Forelimb muscle (tissue), 1 donor: ENCODE results near the gene VWA1. TPM values are rescaled to one million over a fixed set of nuclear protein-coding genes. Genes with fewer than 3 reads are reported as not detected.
"Not testable (repeated sequence)": the region's sequence is repeated elsewhere in the genome, so short reads cannot be mapped to it uniquely, and the experiment has no call there.

ENCODE experiments used
- DNase-seq: peaks from one replicate; pipeline ENCODE4 v3.0.0-alpha.2; 2013; ENCODE audit warnings: low read depth
- polyA plus RNA-seq: library from polyadenylated mRNA; unstranded; fragments of 120-200 nt; gene quantifications from one replicate; pipeline ENCODE4 v1.2.1, GENCODE V29; 2013; ENCODE audit not compliant: insufficient read length

VWA1 gene
- polyA plus RNA-seq, 1 donor: 56.6 TPM

DNA sequence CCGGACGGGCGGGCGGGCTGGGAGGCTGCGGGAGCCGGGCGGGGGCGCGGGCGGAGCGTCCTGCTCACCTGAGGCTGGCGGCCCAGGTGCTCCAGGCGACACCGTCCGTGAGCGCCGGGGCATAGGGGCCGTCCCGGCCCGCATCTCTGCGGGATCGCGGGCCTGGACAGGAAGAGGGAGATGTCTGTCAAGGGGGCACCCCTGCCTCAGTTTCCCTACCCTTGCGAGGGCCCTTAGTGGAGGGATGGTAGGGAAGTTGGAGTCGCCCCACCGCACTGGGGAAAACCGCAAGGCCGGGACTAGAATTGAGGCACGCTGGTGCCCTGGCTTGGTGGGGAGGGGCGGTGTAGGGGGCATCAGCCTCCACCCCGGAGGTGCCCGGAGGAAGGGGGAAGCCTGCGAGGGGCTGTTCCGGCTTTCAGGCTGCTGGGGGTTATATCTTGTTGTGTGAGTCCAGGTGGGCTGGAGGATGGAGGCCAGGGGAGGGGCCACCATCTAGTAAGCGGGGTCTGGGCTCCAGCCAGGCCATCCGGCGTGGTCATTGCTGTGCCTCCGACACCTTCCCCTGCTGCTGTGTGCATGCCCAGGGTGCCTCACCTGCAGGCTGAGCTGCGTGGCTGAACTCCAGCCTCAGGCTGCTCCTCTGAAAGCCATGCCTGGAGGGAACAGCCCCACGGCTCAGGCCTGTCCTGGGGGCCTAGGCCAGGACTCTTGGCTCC, 580 bp downstream of the VWA1 start:
- DNase-seq: no peak

- DNase-seq: no peak
Observed at GRCh38 chr1:1436630-1437032, 1.1 kb downstream of the VWA1 start.

DNA sequence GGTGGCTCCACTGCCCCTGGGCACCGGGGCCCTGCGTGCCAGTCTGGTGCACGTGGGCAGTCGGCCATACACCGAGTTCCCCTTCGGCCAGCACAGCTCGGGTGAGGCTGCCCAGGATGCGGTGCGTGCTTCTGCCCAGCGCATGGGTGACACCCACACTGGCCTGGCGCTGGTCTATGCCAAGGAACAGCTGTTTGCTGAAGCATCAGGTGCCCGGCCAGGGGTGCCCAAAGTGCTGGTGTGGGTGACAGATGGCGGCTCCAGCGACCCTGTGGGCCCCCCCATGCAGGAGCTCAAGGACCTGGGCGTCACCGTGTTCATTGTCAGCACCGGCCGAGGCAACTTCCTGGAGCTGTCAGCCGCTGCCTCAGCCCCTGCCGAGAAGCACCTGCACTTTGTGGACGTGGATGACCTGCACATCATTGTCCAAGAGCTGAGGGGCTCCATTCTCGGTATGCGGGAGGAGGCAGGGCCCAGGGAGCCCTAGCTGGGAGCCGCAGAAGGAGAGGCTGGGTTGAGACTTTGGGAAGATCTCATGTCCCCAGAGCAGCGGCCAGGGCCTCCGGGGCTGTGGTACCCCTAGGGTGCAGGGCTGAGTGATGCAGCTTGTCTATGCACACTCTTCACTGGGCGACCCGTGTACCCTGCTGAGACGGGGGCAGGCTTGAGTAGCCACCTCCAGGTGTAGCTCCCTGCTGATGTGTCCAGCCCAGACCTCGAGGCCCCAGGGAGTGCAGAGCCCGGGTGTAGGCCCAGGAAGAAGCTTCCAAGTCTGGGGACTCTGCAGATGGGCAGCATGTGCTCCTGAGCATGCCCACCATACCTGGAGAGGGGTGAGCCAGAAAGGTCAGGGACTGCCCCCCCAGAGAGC, 1.8 kb downstream of the VWA1 start:
- no peak for DNase-seq

DNA sequence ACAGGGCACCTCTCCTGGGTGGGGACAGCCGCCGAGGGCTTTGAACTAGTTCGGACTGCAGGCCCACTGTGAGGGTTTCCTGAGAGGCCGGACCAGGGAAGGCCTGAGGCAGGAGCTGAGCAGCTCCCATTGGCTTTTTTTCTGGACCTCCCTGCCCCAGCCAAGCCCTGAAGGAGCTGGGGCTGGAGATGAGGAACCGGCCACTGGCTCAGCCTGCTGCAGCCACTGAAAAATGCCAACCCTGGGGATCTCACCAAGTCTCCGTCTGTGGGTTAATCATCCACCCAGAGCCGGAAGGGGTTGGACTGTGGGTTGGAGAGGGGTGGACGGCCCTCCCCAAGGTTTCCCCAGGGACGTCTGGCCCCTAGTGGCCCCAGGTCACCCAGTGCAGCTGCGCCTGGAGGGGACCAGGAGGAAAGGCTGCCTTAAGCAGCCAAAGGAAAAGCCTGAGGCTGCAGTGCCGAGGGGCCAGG, 2.5 kb downstream of the VWA1 start:
- no peak for DNase-seq

GRCh38 chr1:1438531-1439381, 3.3 kb downstream of the VWA1 start:
- no peak for DNase-seq

DNA sequence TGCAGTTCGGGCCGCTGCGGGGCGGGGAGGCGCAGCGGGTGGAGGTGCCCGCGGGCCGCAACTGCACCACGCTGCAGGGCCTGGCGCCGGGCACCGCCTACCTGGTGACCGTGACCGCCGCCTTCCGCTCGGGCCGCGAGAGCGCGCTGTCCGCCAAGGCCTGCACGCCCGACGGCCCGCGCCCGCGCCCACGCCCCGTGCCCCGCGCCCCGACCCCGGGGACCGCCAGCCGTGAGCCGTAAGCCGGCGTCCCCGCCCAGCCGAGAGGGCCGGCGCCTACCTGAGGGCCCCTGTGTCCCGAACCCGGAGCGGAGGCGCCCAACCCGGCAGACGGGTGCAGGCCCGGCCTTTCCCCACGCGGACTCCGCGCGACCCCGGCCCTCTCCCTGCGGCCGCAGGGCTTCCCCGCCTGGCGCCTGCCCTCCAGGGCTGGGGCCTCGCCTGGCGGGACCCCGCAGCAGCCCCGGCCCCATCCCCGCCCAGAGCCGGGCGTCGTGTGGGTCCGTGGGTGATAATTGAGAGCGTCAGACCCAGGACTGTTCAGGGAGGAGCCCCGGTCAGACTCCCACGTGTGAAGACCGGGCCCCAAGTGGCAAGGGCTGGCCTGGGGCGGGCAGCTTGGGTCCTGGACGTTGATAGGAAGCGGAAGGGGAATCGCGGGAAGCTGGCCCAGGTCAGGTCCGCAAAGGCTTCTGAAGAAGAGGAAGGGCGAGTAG, 4.2 kb downstream of the VWA1 start:
- DNase-seq: no peak

GRCh38 chr1:1440262-1441001, 4.9 kb downstream of the VWA1 start:
- DNase-seq: no peak

- no peak for DNase-seq
Observed at GRCh38 chr1:1441002-1441888, 5.8 kb downstream of the VWA1 start.

DNA sequence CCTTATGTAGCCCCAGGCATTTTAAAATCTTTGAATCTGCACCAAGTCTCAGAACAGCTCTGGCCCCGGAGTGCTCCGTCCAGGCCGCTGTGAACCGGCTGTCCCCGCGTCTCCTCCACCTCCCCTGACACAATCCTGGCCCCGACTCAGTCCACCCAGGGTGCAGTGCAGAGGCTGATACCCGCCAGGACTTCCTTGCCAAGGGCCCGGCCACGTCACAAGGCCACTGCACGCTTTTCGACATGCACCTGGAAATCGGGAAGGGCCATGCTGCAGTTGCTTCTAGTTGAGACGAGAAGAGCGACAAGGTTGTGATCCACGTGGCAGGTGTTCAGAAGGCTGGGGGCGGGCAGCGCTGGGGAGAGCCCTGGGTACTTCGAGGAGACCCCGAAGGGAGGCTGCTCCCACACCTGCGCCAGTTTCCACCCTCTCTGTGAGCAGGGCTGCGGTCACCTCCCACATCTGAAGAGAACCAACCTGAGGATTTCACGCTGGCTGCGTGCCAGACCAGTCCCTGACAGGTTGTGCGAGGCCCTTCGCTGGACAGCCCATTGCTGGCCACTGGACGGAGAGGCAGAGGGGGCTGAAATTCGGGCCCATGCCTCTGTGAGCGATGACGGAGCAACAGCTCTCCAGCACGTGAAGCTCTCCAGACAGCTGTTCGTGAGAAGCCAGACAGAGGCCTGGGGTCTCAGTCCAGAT, 6.7 kb downstream of the VWA1 start:
- DNase-seq: no peak

DNA sequence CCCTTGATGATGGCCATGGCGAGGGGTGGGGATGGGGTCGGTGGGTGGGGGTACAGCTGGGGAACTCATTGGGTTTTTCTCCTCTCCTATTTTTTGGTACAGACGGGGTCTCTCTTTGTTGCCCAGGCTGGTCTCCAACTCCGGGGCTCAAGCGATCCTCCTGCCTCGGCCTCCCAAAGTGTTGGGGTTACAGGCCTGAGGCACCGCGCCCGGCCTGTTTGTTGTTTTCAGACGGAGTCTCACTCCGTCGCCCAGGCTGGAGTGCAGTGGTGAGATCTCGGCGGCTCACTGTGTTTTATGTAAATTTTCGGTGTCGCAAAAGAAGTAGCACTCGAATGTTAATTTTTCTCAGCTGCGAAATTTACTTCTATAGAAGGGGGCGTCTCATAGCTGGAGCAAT, 11.1 kb downstream of the VWA1 start:
- not testable (repeated sequence) for DNase-seq

GRCh38 chr1:1449099-1449739, 13.7 kb downstream of the VWA1 start, which contains the start of gene ATAD3C:
TSS of gene ATAD3C (plus strand) at chr1:1449689. CDS start at chr1:1450684, 995 bp downstream.
- no peak for DNase-seq

GRCh38 chr1:1450616-1451015, 15.1 kb downstream of the VWA1 start:
- DNase-seq: not testable (repeated sequence)

DNA sequence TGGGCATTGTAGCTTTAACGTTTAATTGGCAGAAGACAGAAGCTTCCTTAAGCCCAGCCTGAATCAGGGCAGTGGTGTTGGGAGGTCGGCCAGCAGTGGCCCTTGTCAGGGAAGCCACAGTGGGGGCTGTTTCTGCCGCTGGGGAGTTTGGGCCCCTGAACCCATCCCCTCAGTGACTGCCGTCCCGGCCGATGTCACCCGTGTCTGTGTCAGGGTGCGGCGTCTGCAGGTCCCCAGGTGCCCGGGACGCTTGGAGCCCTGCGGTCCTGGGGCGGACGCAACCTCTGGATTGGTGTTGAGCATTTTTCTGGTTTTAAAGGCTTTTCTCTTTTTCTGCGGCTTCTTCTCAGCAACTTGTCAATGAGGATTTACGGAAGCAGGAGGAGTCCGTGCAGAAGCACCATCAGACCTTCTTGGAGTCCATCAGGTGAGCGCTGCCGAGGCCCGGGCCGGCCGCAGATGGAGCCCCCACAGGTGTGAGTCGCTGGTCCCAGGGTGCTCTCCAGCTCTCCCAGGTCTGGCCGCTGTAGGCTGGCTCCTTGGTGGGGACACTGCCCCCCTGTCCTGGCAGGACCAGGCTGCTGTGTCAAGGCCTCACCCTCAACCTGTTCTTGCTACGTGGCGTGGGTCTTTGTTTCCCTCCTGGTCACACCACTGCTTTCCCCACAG, 16.3 kb downstream of the VWA1 start:
- DNase-seq: no peak

DNA sequence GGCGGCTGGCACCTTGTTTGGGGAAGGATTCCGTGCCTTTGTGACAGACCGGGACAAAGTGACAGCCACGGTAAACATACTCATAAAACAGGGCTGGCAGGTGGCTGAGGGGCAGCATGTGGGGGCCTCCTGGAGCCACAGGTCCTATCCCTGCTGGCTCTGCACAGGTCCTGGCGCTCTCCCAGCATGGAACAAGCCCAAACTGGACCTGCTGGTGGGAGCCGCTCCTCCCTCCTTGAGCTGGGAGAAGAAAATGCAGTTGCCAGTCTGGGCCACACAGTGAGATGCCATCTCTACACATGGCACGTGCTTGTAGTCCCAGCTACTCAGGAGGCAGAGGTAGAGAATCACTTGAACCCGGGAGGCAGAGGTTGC, 16.9 kb downstream of the VWA1 start:
- not testable (repeated sequence) for DNase-seq

DNA sequence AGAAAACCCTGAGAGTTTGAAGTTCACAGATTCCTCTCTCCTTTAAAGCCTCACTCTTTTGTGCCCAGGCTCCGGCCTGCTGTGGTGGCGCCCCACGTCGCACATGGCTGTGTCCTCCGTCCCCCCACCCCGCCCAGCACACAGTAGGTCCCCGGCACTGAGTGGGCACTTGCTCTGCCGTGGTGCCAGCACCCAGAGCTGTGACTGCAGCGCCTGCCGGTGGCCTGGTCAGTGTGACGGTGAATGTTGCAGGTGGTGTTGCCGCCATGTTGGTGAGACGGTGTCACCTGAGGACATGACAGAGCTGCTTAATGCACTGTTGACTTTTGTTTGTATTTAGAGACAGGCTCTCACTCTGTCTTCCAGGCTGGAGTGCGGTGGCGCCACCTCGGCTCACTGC, 17.4 kb downstream of the VWA1 start:
- DNase-seq: no peak

- not testable (repeated sequence) for DNase-seq
Observed at GRCh38 chr1:1454286-1455056, 19.0 kb downstream of the VWA1 start.

DNA sequence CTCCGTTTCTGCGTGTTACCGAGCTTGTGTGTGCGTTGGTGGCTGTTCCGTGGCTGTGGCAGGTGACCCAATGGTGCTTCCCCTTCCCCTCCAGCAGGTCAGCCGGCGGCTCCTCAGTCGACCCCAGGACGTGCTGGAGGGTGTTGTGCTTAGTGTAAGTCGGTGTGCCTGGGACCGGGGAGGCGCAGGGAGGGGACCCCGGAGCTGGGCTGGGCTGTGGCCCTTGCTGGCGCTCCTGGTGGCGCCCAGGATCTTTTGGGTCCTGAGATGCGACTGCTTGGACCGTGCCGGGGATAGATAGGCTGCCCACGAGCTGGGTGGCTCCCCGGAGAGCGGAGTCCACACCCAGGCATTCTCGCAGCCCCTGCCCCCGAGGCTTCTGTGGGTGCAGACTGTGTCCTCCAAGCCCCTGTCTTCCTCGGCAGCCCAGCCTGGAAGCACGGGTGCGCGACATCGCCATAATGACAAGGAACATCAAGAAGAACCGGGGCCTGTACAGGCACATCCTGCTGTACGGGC, 19.9 kb downstream of the VWA1 start:
- DNase-seq: no peak
